Measurements from ENCODE around the gene ERVFRD-1.

GRCh38 chr6:11085758-11086435, 25.6 kb downstream of the ERVFRD-1 start:
- no peak for TF ChIP-seq CTCF (IDR thresholded peaks at IDR 0.05; ENCODE audit: extremely low read depth in 1 of 2, insufficient read depth in 1 of 2, low read depth in 1 of 2, low read length in 2 of 2)
- TF ChIP-seq POLR2A (IDR thresholded peaks at IDR 0.05; ENCODE audit: low read depth, low read length): no peak
- TF ChIP-seq MYC (IDR thresholded peaks at IDR 0.05; ENCODE audit: low read depth, low read length): no peak
- no peak for TF ChIP-seq POLR2AphosphoS5 (IDR thresholded peaks at IDR 0.05; ENCODE audit: insufficient read depth, low read depth, low read length)
- no peak for TF ChIP-seq FOS (IDR thresholded peaks at IDR 0.05; ENCODE audit: borderline replicate concordance, insufficient read depth, low read length)
- no peak for TF ChIP-seq MAX (IDR thresholded peaks at IDR 0.05; ENCODE audit: insufficient read depth, insufficient read length)
- TF ChIP-seq EZH2 (IDR thresholded peaks at IDR 0.05; ENCODE audit: borderline replicate concordance, low read depth, low read length, severe bottlenecking): no peak
- no peak for TF ChIP-seq JUN (IDR thresholded peaks at IDR 0.05; ENCODE audit: borderline replicate concordance, insufficient read depth, insufficient read length, low read depth)
